Neural cell (in vitro differentiated cells): ENCODE measurements around the gene PPM1L.

Experiments used
- CTCF ChIP-seq: fragments of 450-650 bp; IDR thresholded peaks from 2 replicates; pipeline ENCODE4 v1.5.1; 2014; ENCODE audit warnings: antibody characterized with exemption, mild to moderate bottlenecking, moderate library complexity; ENCODE audit not compliant: poor library complexity, severe bottlenecking
- EP300 ChIP-seq: fragments of 450-650 bp; conservative IDR thresholded peaks from 2 replicates; pipeline ENCODE4 v1.6.1; 2014; ENCODE audit warnings: antibody characterized with exemption, mild to moderate bottlenecking, moderate library complexity; ENCODE audit not compliant: poor library complexity, severe bottlenecking

- no peak for TF ChIP-seq CTCF
- no peak for TF ChIP-seq EP300
Measured at GRCh38 chr3:160828880-160829279, 72.8 kb downstream of the PPM1L start.
